Neuron (in vitro differentiated cells): ENCODE measurements around the gene SUMO2.
"Not testable (repeated sequence)": the region's sequence is repeated elsewhere in the genome, so short reads cannot be mapped to it uniquely, and the experiment has no call there.

ENCODE experiments used
- H2AFZ ChIP-seq: one replicate; pipeline ENCODE4 v1.6.1; 2013; ENCODE audit warnings: low read depth, mild to moderate bottlenecking, inconsistent platforms, low read length, moderate library complexity
- H3K27me3 ChIP-seq: one replicate; pipeline ENCODE4 v1.6.1; 2013; ENCODE audit warnings: low read length; ENCODE audit not compliant: insufficient read depth
- H3K36me3 ChIP-seq: one replicate; pipeline ENCODE4 v1.6.1; 2013; ENCODE audit warnings: low read length; ENCODE audit not compliant: insufficient read depth
- H3K4me1 ChIP-seq: one replicate; pipeline ENCODE4 v1.6.1; 2013; ENCODE audit warnings: low read length; ENCODE audit not compliant: insufficient read depth
- H3K4me3 ChIP-seq: 2 replicates; pipeline ENCODE4 v1.5.1; 2013; ENCODE audit warnings: mild to moderate bottlenecking, low read length, moderate library complexity
- H3K9me3 ChIP-seq: one replicate; pipeline ENCODE4 v1.6.1; 2013; ENCODE audit warnings: low read length

Gene SUMO2

DNA sequence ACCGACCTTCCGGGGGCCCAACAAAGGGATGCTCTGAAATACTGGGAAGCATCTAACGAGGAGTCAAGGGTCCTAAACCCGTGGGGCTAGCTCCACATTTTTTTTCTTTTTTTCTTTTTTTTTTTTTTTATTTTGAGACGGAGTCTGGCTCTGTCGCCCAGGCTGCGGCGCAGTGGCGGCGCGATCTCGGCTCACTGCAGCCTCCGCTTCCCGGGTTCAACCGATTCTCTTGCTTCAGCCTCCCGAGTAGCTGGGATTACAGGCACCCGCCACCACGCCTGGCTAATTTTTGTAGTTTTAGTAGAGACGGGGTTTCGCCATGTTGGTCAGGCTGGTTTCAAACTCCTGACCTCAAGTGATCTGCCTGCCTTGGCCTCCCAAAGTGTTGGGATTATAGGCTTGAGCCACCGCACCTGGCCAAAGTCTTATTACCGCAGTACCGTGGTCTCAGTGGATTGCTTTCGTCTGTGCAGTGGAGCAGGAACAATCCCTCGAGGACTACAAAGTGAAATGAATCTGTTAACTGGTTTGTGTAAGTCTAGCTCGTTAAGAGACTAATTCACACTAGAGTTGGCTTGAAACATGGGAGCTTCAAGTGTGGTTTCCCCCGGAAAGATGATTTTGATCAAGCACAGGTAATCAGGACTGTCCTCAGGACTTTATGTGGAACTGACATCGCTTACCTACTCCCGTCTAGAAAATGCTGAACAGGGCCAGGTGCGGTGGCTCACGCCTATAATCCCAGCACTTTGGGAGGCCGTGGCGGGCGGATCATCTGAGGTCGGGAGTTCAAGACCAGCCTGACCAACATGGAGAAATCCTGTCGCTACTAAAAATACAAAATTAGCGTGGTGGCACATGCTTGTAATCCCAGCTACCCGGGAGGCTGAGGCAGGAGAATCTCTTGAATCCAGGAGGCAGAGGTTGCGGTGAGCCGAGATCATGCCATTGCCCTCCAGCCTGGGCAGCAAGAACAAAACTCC is 50.5 kb downstream of the SUMO2 start:
- not testable (repeated sequence) for H3K9me3 ChIP-seq, H3K27me3 ChIP-seq, H3K4me1 ChIP-seq
- H3K36me3 ChIP-seq, result peaks cover 43% of the 10 kb centered on the region
- H2AFZ ChIP-seq, result peak overlapping the region; percentile 78
- H3K4me3 ChIP-seq, result peak overlapping the region; percentile 83

DNA sequence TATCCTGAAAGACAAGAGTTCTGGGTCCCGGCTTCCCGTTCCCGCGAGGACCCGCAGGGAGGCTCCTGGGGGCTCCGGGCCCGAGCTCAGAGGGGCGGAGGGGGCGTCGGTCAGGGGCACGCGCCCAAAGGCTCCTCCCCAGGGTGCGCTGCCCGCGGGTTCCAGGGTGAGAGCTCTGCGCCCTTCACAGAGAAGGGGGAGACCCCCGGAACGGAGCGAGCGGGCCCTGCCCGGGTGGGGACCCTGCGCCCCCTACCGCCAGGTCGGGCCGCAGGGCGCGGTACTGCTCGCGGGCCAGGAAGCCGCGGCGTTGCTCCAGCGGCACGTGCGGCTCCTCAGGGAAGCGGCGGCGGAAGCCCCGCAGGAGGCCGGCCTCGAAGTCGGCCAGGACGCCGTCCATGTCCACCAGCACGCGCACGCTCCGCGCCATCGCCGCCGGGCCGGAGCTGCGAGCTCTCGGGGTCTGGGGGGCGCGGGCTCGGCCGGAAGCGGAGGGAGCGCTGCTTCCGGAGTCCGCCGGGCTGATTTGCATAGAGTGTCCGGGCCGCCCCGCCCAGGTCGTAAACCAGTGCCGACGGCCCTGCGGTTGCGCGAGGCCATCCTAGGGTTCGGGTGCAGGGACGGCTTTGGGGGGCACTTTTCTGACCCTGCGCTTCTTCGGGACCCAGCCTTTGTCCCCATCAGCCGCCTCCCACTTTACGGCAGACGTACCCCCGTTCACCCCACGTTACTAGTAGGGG is 51.3 kb downstream of the SUMO2 start, which contains the start of gene NT5C:
Gene NT5C, minus strand, starts transcription at position 465 of the 740 bp plus-strand sequence. Its CDS starts 35 bp downstream, at position 430.
- Histone ChIP-seq H3K4me3 (peak within 1 kb of the TSS; percentile 83), H2AFZ (peak within 1 kb of the TSS; percentile 78), H3K36me3 (peaks cover 34% of the 10 kb centered on the region), H3K27me3 (no peaks in the 10 kb centered on the region), H3K4me1 (peaks cover 8% of the 10 kb centered on the region), H3K9me3 (no peaks in the 10 kb centered on the region)

- H3K4me3 ChIP-seq, result peak overlapping the region; percentile 83
- H3K27me3 ChIP-seq, result no peaks in the 10 kb centered on the region
- no peaks in the 10 kb centered on the region for H3K9me3 ChIP-seq
- H2AFZ ChIP-seq, result peak overlapping the region; percentile 78
- H3K36me3 ChIP-seq, result peaks cover 27% of the 10 kb centered on the region
- H3K4me1 ChIP-seq, result peaks cover 8% of the 10 kb centered on the region
These were observed 52.0 kb downstream of the SUMO2 start for GRCh38 chr17:75130632-75131277.

DNA sequence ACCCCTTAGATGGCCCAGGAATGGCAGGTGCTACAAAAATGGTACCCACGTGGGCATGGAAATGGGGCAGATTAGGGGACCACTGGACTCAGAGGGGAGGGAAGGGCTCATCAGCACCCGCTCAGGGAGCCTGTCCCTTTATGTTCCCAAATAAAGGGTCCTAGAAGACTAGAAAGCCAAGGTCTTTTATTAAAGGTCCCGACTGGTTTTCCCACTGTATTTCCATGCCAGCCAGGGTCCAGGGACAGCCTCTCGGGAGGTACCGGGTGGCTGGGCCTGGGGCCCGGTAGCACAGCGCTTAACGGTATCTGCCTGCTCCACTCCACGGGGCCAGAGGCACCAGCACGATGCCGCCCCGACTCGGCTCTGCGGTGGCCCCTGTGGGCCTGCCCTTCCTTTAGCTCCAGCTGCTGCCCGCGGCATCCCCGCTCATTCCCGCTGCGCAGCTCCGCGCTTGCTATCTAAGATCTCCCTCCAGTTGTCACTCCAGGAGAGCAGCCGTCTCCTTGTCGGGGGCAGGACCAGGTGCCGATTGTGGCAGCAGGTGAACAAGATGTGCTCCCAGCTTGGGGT is 52.6 kb downstream of the SUMO2 start:
- peaks cover 8% of the 10 kb centered on the region for H3K4me1 ChIP-seq
- no peak overlapping the region for H2AFZ ChIP-seq
- no peaks in the 10 kb centered on the region for H3K9me3 ChIP-seq
- no peaks in the 10 kb centered on the region for H3K27me3 ChIP-seq
- H3K4me3 ChIP-seq, result peak overlapping the region; percentile 83
- peaks cover 21% of the 10 kb centered on the region for H3K36me3 ChIP-seq

DNA sequence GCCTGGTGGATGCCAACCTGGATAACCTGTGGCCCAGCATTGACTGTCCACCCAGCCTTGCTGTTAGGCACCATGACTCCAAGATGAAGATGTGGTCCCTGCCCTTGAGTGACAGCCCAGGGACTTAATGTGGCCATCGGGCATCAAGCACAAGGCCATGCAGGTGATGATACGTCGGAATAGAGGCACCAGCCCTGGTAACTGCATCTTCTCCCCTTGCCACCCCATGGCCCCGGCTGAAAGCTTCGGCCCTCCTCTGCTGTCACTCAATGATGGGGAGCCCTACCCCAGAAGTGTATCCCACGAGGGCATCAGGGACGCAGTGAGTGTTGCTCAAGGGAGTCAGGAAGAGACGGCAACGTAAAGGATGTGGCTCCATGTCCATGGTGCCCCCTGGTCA is 53.2 kb downstream of the SUMO2 start:
- peaks cover 8% of the 10 kb centered on the region for H3K4me1 ChIP-seq
- peaks cover 17% of the 10 kb centered on the region for H3K36me3 ChIP-seq
- no peaks in the 10 kb centered on the region for H3K9me3 ChIP-seq
- no peaks in the 10 kb centered on the region for H3K27me3 ChIP-seq
- no peak overlapping the region for H3K4me3 ChIP-seq
- H2AFZ ChIP-seq, result no peak overlapping the region

GRCh38 chr17:75128694-75129505 is 53.9 kb downstream of the SUMO2 start:
- H3K27me3 ChIP-seq, result no peaks in the 10 kb centered on the region
- no peak overlapping the region for H3K4me3 ChIP-seq
- peaks cover 8% of the 10 kb centered on the region for H3K4me1 ChIP-seq
- H2AFZ ChIP-seq, result no peak overlapping the region
- H3K9me3 ChIP-seq, result no peaks in the 10 kb centered on the region
- H3K36me3 ChIP-seq, result peaks cover 17% of the 10 kb centered on the region

GRCh38 chr17:75127936-75128335 is 54.8 kb downstream of the SUMO2 start:
- not testable (repeated sequence) for H3K9me3 ChIP-seq, H3K4me1 ChIP-seq, H2AFZ ChIP-seq, H3K4me3 ChIP-seq, H3K27me3 ChIP-seq
- peaks cover 17% of the 10 kb centered on the region for H3K36me3 ChIP-seq

- H3K4me1 ChIP-seq, result peaks cover 8% of the 10 kb centered on the region
- H3K4me3 ChIP-seq, result no peak overlapping the region
- H3K9me3 ChIP-seq, result no peaks in the 10 kb centered on the region
- H3K36me3 ChIP-seq, result peaks cover 17% of the 10 kb centered on the region
- H2AFZ ChIP-seq, result no peak overlapping the region
- H3K27me3 ChIP-seq, result no peaks in the 10 kb centered on the region
These were observed 55.8 kb downstream of the SUMO2 start for GRCh38 chr17:75126954-75127353.

GRCh38 chr17:75125984-75126383 is 56.8 kb downstream of the SUMO2 start:
- Histone ChIP-seq H3K4me1 (peaks cover 8% of the 10 kb centered on the region), H3K27me3 (no peaks in the 10 kb centered on the region), H2AFZ (no peak overlapping the region), H3K9me3 (no peaks in the 10 kb centered on the region), H3K4me3 (no peak overlapping the region), H3K36me3 (peaks cover 17% of the 10 kb centered on the region)

DNA sequence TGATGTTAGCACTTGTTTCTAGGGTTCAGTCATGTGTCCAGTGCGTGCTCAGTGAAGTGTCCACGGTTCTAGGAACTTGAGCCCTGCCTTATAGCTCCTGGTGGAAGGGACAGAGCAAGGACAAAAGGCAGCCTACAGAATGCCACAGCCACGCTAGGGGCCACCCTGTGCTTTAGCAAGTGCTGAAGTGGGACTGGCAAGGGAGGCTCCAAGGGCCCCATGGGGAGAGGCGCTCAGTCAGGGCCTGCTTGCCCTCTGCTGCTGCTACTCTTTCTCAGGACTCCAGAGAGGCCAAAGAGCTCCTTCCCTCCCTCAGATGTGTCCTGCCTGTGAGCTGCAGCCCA is 58.0 kb downstream of the SUMO2 start:
- H3K4me3 ChIP-seq, result no peak overlapping the region
- no peaks in the 10 kb centered on the region for H3K27me3 ChIP-seq
- peaks cover 19% of the 10 kb centered on the region for H3K36me3 ChIP-seq
- H3K4me1 ChIP-seq, result no peaks in the 10 kb centered on the region
- H3K9me3 ChIP-seq, result no peaks in the 10 kb centered on the region
- no peak overlapping the region for H2AFZ ChIP-seq

GRCh38 chr17:75124041-75124818 is 58.5 kb downstream of the SUMO2 start:
- H3K27me3 ChIP-seq, result no peaks in the 10 kb centered on the region
- H2AFZ ChIP-seq, result no peak overlapping the region
- no peak overlapping the region for H3K4me3 ChIP-seq
- no peaks in the 10 kb centered on the region for H3K9me3 ChIP-seq
- H3K36me3 ChIP-seq, result peaks cover 14% of the 10 kb centered on the region
- no peaks in the 10 kb centered on the region for H3K4me1 ChIP-seq
